DMS79 (cell line): ENCODE results near the gene ANKRD40.
"Not testable (repeated sequence)": the region's sequence is repeated elsewhere in the genome, so short reads cannot be mapped to it uniquely, and the experiment has no call there.

ENCODE experiments used
- DNase-seq: peaks from one replicate; lab custom pipeline; 2025; lab: John Stamatoyannopoulos, UW

The ANKRD40 gene

GRCh38 chr17:50707289-50708049 is at the start of gene ANKRD40:
ANKRD40 (minus strand) TSS chr17:50707914; CDS start chr17:50707654, 260 bp downstream.
- peak; percentile 80 for DNase-seq

DNA sequence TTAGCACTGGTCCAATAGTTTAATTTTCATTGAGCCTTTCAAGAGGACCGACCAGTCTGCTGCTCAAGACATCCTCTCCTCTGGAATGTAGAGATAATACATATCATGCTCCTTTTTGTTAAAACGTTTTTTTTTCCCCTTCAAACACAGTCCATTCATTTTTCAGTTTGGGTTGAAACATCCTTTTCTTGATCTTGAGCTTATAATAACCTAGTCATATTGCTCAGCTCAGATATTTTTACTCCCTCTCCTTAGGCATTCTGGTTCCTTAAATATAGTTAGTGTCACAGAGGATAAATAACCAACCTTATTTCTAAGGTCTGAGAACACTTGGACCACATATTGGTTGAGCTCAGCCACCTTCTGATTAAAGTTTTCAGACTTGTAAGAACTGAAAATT is 46.8 kb upstream of the ANKRD40 start:
- no peak for DNase-seq

DNA sequence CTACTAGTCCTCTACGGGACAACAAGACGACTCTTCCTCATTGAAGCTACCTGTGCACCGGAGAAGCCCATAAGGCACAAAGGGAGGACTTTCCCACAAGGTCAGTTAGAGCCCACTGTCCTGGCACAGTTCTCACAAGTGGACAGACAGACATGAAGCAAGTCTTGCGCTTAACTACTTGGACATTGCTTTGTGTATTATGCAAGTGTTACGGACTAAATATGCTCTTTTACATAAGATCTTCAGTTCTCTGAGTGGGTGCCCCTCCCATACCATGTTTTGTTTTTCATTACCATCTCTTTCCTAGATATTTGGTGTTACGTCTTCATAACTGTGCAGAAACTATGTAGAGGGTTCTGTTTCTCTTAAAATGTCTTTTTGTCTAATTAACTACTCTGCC is 41.5 kb upstream of the ANKRD40 start:
- no peak for DNase-seq

- DNase-seq, result no peak
These were observed 37.9 kb upstream of the ANKRD40 start for GRCh38 chr17:50745631-50746030.

- DNase-seq, result no peak
These were observed 31.4 kb upstream of the ANKRD40 start for GRCh38 chr17:50739098-50739497.

DNA sequence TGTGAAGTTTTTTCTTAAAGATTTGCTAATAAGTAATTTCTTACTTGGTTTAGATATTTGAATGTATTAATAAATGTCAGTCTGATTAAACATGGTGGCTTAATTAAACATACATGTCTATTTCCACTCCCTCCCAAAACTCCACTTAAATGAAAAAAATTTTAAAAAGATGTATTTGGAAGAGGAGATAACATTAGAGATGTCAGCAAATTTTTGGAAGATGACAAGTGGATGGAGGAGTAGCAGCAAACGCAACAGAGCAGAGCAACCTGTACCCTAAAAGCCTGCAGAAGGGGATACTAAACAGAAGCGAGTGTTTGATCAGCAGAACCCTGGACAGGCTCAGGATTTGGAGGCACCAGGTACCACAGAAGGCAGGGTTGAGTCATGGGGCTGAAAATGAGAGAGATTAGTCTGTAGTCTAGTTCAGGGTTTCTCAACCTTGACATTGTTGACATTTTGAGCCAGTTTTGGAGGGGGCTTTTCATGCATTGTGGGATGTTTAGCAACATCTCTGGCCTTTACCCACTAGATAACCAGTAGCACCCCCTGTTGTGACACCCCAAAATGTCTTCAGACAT is 29.5 kb upstream of the ANKRD40 start:
- no peak for DNase-seq

- no peak for DNase-seq
These were observed 27.6 kb upstream of the ANKRD40 start for GRCh38 chr17:50735287-50735686.

DNA sequence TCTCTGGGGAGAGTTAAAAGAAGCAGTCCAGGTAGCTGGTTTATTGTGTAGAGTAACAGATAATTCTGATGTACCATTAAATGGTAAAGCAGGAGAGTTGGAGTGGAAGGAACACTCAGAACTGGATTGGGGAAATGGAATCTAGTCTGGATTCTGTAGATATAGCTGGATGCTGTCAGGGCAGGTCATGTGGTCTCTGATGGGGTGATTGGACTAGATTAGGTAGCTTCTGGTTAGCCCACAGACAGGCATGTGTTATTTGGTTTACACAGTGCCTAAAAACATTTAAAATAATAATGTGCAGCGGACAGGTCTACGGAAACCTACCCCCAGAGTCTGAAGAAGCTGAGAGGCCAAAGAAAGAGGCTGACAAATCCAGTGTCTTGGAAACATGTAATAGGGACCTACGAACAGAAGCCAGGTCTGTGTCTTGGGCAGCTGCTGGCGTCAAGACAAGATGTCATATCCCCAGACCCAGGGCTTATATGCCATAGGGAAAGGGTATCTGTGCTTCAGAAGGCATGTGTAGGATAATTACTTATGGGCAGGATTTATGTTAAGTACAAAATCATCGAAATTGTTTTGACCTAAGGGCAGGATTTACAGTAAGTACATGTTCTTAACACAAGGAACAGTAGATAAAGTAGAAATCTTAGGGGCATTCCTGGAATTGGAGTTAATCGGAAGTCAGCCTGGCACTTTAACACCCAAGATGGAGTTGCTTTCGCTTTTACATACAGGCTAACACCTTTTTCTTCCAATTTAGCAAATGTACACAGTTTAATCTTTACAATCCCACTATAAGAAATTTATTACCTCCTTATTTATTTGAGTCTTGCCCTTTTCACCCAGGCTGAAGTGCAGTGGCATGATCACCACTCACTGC is 24.1 kb upstream of the ANKRD40 start:
- DNase-seq, result no peak

GRCh38 chr17:50728881-50729765 is 21.4 kb upstream of the ANKRD40 start:
- no peak for DNase-seq

GRCh38 chr17:50728112-50728429 is 20.4 kb upstream of the ANKRD40 start:
- DNase-seq, result no peak

DNA sequence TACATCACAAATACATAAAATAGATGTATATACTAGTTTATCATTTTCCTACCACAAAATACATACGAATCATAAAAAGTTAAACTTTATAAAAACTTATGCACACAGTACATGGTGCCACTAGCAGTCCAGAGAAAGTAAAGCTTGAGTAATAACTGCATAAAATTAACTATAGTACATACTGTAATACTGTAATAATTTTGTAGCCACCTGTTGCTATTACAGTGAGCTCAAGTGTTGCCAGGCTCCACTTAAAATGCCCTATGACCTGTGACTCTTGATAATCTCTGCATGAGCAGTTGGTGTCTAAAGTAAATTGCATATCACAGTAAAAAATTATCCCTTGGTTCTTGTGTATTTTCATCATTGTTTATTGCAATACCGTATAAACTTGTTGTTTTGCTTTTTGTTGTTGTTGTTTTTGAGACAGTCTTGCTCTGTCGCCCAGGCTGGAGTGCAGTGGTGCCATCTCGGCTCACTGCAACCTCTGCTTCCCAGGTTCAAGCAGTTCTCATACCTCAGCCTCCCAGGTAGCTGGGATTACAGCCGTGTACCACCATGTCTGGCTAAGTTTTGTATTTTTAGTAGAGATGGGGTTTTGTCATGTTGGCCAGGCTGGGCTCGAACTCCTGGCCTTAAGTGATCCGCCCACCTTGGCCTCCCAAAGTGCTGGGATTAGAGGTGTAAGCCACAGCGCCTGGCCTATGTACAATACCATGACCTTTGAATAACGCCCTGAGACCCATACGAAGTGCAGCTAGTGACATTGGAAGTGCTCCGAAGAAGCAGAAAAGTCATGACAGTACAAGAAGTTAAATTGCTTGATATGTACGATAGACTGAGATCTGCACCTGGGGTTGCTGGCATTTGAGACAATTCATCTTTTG is 18.3 kb upstream of the ANKRD40 start:
- no peak for DNase-seq

- not testable (repeated sequence) for DNase-seq
These were observed 16.9 kb upstream of the ANKRD40 start for GRCh38 chr17:50724622-50725021.

GRCh38 chr17:50722746-50723145 is 15.0 kb upstream of the ANKRD40 start:
- DNase-seq, result no peak

DNA sequence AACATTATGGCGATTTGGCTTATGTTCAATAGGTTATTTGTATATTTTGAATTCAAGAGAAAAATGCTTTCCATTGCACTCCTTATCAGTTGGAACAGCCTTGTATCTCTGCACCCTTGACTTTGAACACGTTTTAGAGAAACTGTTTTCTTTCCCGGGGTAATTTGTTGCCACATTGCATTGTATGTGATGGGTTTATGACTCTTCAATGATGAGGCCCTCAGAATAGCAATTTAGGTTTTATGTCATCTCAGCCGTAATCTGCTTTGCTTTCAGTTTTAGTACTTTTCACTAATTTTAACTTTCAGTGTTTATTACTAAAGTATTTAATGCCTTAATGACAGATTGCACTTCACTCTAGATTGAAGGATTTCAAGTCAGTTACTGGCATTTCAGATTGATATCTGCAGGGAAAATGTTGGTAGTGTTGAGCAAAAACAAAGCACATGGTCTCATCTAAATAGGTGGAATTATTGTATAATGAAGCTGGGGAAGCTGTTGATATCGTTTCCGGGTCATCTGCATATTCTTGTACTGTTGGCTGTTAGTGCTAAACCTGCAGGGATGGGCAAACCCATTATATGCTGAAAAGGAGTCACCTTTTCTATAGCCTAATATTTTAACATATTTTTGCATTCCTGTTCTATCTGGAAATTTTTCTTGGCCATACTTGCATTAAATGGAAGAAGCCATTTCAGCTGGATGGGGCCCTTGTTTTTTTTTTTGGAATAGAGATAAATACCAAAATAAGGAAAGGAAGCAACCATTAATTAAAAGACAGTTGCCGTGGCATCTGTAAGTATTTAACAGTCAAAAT is 13.7 kb upstream of the ANKRD40 start:
- no peak for DNase-seq

- no peak for DNase-seq
These were observed 12.4 kb upstream of the ANKRD40 start for GRCh38 chr17:50719924-50720794.

- peak; percentile 89 for DNase-seq
These were observed 11.6 kb upstream of the ANKRD40 start, which contains the start of gene LUC7L3 for GRCh38 chr17:50719144-50719923. LUC7L3 (plus strand) TSS chr17:50719603; CDS start chr17:50719733, 130 bp downstream.

- DNase-seq, result no peak
These were observed 7.8 kb upstream of the ANKRD40 start for GRCh38 chr17:50715471-50715870.

- no peak for DNase-seq
These were observed 4.9 kb upstream of the ANKRD40 start for GRCh38 chr17:50712641-50713040.
